ENCODE data around the gene CPVL. TPM values are rescaled to one million over a fixed set of nuclear protein-coding genes. Genes with fewer than 3 reads are reported as not detected.

CPVL gene
- total RNA-seq, 2 experiments from 2014 or later: not detected

DNA sequence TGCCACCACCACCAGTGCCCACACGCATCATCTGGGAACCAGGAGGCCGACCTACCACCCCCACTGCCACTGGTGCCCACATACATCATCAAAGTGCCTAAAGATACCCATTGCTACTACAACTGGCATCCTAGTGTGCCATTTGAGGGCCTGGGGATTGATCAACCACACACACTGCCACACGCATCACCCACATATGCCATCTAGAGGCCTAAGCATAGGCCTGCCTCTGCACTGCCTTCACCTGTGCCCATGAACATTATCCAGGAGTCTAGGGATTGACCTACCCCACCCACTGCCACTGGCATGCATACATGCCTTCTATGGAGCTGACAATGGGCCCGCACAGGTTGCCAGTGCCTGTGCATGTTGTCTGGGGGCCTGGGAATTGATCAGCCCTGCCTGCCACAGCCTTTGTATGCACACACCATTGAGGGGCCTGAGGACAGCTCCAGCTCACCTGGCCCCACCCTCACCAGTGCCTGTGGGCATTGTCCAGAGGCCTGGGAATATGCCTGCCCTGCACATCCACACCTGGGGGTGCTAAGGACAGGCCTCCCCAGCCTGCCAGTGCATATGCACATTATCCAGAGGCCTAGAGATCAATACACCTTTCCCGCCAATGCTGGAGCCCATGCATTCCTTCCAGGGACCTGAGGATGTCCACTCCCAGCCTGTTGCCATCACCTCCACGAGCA is 123.9 kb downstream of the CPVL start:
- no peaks in the 10 kb centered on the region for H3K36me3 Mint-ChIP-seq (ENCODE audit: low read depth)
- peaks cover 28% of the 10 kb centered on the region for H3K9me3 Mint-ChIP-seq
- DNase-seq (no peak), ATAC-seq (no peak)
- intact Hi-C loops (cut with micrococcal nuclease): no loop called here
- ChIA-PET CTCF (no interaction called here), POLR2A (no interaction called here)
- TF ChIP-seq, protein P1, sequence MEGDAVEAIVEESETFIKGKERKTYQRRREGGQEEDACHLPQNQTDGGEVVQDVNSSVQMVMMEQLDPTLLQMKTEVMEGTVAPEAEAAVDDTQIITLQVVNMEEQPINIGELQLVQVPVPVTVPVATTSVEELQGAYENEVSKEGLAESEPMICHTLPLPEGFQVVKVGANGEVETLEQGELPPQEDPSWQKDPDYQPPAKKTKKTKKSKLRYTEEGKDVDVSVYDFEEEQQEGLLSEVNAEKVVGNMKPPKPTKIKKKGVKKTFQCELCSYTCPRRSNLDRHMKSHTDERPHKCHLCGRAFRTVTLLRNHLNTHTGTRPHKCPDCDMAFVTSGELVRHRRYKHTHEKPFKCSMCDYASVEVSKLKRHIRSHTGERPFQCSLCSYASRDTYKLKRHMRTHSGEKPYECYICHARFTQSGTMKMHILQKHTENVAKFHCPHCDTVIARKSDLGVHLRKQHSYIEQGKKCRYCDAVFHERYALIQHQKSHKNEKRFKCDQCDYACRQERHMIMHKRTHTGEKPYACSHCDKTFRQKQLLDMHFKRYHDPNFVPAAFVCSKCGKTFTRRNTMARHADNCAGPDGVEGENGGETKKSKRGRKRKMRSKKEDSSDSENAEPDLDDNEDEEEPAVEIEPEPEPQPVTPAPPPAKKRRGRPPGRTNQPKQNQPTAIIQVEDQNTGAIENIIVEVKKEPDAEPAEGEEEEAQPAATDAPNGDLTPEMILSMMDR (IDR thresholded peaks at IDR 0.05): no peak
- no peak overlapping the region for H3K4me3 Mint-ChIP-seq
- H3K27me3 Mint-ChIP-seq: peaks cover 2% of the 10 kb centered on the region
- no peaks in the 10 kb centered on the region for H3K4me1 Mint-ChIP-seq (ENCODE audit: low read depth)
- no peak overlapping the region for H3K27ac Mint-ChIP-seq

DNA sequence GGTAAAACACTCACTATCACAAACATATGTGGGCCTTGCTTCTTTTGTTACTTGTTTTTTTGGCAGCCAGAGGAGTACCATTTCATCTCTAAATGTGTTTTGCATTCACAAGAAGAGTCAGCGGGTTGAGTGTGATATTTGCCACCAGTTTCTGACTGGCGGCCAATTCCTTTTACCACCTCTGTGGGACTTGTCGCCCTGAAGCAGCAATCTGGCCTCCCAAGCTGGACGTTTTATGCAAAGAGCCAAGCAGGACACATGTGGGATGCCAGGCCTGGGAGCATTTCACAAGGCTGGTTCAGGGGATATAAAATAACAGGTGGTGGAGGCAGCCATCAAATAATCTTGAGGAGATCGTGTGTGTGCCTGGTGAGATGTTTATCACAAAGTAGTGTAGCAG is 126.4 kb downstream of the CPVL start:
- CTCF ChIA-PET: no interaction called here
- H3K4me3 Mint-ChIP-seq: no peak overlapping the region

DNA sequence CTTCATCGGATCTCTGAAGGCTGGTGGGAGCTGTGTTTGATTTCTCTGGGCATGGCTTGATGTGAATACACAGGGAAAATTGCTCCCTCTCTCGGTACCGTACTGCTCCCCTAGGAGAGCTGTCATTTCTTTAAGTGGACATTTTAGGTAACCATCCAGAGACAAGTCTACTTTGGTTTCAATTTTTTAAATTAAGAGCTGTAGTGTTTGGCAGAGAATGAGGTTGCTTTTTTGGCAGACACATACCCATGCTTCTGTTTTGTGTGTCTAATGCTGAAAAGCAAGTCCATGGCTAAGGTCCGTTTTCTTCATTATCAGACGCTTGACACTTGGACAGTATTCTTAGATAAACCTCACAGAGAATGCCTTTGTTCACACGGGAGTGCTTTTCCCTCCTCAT is 127.0 kb downstream of the CPVL start:
- H3K27me3 Mint-ChIP-seq: no peaks in the 10 kb centered on the region
- TF ChIP-seq, protein P1 (IDR thresholded peaks at IDR 0.05): no peak
- ATAC-seq (no peak), DNase-seq (no peak)
- POLR2A ChIA-PET: no interaction called here
- peaks cover 12% of the 10 kb centered on the region for H3K9me3 Mint-ChIP-seq
- no peak overlapping the region for H3K27ac Mint-ChIP-seq
- no peak overlapping the region for H3K4me3 Mint-ChIP-seq
- intact Hi-C loops (cut with micrococcal nuclease): no loop called here
- H3K4me1 Mint-ChIP-seq (ENCODE audit: low read depth): no peaks in the 10 kb centered on the region
- CTCF ChIA-PET: no interaction called here
- no peaks in the 10 kb centered on the region for H3K36me3 Mint-ChIP-seq (ENCODE audit: low read depth)

More for the DNA sequence above, 126.4 kb downstream of the CPVL start:
- TF ChIP-seq, protein P1 (IDR thresholded peaks at IDR 0.05): no peak
- DNase-seq (no peak), ATAC-seq (no peak)
- H3K27me3 Mint-ChIP-seq: peaks cover 2% of the 10 kb centered on the region
- intact Hi-C loops (cut with micrococcal nuclease): no loop called here
- H3K4me1 Mint-ChIP-seq (ENCODE audit: low read depth): no peaks in the 10 kb centered on the region
- peaks cover 17% of the 10 kb centered on the region for H3K9me3 Mint-ChIP-seq
- POLR2A ChIA-PET: no interaction called here
- no peak overlapping the region for H3K27ac Mint-ChIP-seq
- H3K36me3 Mint-ChIP-seq (ENCODE audit: low read depth): no peaks in the 10 kb centered on the region

DNA sequence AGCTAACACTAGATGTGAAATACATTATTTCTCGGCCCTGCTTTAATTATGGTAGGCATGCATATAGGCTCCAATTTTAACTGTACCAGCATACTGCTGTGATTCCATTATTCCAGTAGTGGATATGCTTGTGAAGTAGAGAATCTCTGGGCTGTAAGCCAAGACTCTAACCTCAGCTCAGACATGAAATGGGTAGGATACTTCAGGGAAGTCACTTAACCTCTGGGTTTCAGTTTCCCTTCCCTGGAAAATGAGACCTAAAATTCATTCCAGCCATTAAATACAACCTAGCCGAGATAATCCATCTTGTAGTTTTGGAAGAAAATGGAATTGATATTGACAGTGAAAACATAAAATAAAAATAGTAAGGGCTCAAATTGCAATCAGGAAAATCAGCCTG is 128.6 kb downstream of the CPVL start:
- no peak overlapping the region for H3K4me3 Mint-ChIP-seq
- no peak overlapping the region for H3K27ac Mint-ChIP-seq
- no peak for DNase-seq
- no peaks in the 10 kb centered on the region for H3K4me1 Mint-ChIP-seq (ENCODE audit: low read depth)
- no peak for ATAC-seq
- no peaks in the 10 kb centered on the region for H3K36me3 Mint-ChIP-seq (ENCODE audit: low read depth)
- ChIA-PET CTCF (interaction anchor here (1.0 to 2.0 kb wide), 2 partner anchors 61 to 91 kb away, joined by 3 to 5 read pairs; no protein-coding TSS in a partner anchor), POLR2A (no interaction called here)
- H3K9me3 Mint-ChIP-seq: peaks cover 6% of the 10 kb centered on the region
- intact Hi-C loops (cut with micrococcal nuclease): no loop called here
- TF ChIP-seq, protein P1 (IDR thresholded peaks at IDR 0.05): no peak
- no peaks in the 10 kb centered on the region for H3K27me3 Mint-ChIP-seq

DNA sequence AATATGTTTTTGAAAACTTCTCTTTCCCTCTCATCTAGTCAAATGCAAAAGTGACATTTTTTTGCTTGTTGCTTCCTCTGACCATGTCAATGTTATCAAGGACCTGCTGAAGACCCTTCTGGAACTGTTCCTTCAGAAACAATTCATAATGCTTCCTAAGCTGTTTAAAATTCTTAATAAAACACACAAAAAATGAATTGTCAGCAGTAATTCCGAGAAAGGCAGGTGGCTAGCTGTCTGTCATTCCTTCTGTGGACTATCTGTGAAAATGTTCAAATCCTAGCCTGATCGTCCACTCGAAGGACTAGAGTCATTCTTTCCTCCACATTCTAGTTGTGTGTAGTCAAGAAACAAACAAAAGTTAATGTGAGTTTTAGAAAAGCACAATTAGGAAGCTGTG is 131.6 kb downstream of the CPVL start:
- H3K36me3 Mint-ChIP-seq (ENCODE audit: low read depth): no peaks in the 10 kb centered on the region
- DNase-seq (no peak), ATAC-seq (no peak)
- ChIA-PET CTCF (no interaction called here), POLR2A (no interaction called here)
- H3K9me3 Mint-ChIP-seq: no peaks in the 10 kb centered on the region
- TF ChIP-seq, protein P1 (IDR thresholded peaks at IDR 0.05): no peak
- no peaks in the 10 kb centered on the region for H3K4me1 Mint-ChIP-seq (ENCODE audit: low read depth)
- intact Hi-C loops (cut with micrococcal nuclease): no loop called here
- no peak overlapping the region for H3K4me3 Mint-ChIP-seq
- H3K27ac Mint-ChIP-seq: no peak overlapping the region
- no peaks in the 10 kb centered on the region for H3K27me3 Mint-ChIP-seq

Data from activated CD8-positive, alpha-beta T cell treated with anti-CD3 and anti-CD28 coated beads for 36 hours (primary cell).